NCI-H446 (cell line): ENCODE data around the gene MYO16.
A peak's percentile ranks its signal among the peaks of the same experiment; 100 is the strongest.

Source experiments
- DNase-seq, 2 experiments: peaks; one replicate each; lab custom pipeline; 2025; lab: John Stamatoyannopoulos, UW

MYO16 gene

DNA sequence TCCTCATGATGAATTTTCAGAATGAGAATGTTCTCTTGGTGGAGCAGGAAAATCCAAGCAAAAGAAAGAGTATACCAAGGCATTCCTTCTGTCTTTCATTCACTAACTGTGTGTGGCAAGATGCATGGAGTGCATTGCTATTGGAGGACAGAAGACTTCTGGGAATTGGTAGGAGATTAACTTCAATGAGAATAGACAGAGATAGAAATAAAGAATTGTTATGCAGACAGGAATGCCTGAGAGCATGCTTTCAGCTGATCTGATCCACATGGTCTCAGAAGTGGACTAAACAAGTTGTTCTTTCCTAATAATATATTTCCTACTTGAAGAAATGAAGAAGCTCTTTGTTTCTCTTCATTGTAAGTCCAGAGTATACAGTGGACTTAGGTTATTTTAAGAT, 303.6 kb downstream of the MYO16 start:
- DNase-seq, result no peak

DNA sequence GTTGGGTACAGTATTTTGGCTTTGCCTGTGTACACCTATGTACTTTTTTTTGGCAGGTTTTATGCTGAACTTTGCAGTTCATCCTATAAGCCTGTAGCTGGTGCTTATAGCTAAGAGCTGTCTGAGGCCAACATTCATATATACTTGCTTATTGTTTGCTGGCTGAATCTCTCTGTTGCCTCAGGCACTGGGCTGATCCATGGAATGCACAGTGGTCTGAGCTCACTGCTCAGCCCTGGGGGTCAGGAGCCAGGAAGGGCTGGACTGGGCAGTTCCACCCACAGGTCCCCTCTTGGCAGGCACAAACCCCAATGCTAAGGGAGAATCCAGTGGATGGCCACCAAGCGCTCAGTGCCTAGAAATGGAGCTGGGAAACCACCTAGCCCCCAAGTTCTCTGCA, 308.7 kb downstream of the MYO16 start:
- no peak for DNase-seq

DNA sequence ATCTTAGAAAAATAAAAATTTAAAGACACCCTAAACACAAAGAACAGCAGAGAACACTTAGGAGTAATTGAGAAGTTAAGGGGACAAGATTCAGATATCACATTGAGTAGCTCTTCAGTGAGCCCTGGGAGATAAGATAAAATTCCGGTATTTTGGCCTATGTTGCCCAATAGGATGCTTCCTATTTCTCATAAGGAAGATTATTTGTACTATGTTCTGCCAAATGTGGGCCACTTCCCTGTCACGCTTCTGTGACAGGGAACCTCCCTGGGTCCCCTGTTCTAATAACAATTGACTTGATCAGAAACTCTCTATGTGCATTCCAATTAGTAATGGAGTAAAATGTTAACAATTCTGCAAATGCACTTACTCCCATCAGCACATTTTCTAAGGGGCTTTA, 310.7 kb downstream of the MYO16 start:
- no peak for DNase-seq

DNA sequence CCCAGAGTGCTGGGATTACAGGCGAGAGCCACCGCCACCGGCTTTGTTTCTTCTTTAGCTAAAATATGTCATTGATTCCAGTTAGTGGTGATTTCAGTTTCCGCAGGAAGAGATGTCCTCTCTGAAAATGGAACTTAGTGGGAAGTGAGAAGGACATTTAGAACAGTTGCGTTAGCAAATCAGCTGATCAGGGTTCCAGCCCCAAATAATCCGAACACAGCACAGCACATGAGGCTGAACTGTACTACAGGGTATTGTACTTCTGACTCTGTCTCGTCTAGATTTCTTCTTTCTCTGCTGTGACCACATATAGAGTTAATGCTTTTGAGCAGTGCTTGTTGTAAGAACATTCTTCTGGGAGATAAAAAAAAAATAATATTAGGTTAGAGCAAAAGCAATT, 314.4 kb downstream of the MYO16 start:
- DNase-seq, result no peak

DNA sequence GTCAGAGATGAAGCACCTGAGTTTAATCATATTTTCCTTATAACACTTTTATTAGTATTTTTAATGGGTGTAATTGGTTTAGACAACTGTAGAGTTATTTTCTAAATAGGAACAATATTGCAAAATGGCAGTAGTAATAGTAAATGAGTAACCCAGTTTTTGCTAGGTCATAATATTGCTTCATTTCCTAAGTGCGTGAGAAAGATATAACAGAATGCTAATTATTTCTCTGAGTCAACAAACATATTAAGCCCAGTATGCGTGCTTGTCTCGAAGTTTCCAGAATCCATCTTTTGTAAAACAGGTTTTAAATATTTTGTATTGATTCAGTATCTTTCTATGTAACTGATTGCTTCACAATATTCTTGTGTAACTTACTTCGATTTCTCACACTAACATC, 315.3 kb downstream of the MYO16 start:
- DNase-seq, result no peak

DNA sequence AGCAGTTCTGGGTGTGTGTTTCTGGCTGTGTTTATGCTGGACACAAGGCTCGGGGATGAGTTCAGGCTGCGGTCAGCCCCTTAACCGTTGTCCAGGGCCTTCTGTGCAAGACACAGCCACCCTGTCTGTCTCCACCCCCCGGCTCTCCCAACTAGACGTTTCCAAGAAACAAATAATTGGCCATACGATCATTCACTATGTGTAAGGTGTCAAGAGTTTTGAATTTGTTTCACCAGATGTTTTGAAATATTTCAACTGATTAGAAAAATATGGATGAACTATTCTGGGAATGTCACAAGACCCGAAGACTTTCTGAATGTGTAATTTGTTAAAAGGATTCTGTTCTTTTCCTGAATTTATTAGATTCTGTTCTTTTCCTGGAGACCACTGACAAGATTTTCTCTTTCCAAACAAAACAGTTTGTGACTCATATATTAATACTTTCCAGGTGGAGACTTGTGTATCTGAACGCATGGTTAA, 318.2 kb downstream of the MYO16 start:
- DNase-seq, result no peak

DNA sequence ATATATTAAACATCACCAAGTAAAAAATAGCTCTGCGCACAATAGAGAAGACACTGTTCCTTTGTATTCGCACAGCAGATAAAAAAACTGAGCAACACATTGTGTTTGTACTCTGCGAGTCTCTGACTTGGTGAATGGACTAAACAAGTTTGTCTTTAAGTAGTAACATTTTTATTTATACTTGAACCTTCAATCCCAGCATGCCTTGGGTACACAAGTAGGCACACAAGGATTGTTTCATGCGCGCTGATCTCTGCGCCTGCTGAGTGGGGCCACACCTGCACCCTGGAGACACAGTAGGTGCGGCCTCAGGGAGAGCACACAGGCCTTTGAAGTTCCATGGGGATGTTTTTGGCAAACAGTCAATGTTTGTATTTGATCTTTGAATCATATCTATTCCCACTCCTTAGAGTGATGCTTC, 318.9 kb downstream of the MYO16 start:
- no peak for DNase-seq

DNA sequence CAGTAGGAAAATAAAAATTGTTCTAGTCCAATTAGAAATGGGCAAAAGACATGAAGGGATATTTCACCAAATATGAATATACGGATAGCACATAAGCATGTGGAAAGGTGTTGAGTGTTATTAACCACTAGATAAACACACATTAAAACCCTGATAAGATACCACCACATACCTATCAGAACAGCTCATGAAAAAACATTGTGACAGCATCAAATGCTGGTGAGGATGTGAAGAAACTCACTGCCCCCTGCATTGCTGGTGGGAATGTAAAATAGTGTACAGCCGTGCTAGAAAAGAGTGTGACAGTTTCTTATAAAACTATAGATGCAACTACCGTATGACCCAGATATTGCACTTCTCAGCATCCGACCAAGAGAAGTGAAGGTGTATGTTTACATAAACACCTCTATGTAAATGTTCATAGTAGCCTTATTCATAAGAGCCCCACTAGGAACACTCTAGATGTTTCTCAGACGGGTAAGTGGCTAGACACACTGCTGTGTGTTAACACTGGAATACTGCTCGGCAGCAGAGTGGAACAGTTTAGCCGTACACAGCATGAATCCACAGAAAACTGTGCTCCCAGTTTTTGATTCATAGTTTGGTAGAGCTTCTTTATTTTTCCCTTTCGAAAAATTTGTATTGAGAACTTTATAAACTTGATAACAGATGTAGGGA, 321.1 kb downstream of the MYO16 start:
- no peak for DNase-seq

DNA sequence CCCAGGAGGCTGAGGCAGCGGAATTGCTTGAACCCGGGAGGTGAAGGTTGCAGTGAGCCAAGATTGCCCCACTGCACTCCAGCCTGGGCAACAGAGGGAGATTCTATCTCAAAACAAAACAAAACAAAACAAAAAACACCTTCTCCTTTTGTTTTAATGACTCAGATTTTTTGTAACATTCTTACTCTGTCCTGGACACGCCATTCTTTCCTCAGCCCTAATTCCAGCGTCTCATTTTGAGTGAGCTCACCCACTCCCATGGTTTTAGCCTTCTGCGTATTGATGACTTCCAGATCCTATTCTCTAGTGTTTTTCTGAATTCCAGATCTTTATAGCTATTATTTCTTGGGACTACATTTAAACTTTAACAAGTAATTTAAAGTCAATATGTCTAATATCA, 326.3 kb downstream of the MYO16 start:
- no peak for DNase-seq

DNA sequence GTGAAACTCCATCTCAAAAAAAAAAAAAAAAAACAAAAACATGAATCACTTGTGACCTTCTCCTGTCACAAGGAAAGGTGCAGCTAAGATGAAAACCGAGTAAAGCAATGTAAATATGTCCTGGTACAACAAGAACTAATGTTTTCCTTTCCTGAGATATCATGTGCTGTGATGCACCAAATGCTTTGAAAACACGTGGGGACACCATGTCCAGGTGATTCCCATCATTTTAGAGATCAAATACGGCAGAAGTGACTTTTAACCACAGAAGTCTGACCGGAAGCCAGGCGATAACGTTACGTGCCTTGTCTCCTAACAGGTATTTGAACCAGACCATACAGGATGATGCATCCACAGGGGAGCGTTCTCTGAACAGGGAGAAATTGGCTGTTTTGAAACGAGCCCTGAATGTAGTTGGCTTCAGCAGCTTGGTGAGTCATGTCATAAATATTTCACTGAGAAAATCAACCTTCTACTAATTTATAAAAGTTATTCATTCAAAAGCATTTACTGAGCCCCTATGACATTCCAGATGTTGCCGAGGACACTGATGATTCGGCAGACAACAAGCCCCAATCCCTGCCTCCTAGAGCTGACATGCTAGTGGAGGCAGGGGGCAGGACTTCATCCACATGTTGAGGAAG, 328.1 kb downstream of the MYO16 start:
- DNase-seq, result no peak

DNA sequence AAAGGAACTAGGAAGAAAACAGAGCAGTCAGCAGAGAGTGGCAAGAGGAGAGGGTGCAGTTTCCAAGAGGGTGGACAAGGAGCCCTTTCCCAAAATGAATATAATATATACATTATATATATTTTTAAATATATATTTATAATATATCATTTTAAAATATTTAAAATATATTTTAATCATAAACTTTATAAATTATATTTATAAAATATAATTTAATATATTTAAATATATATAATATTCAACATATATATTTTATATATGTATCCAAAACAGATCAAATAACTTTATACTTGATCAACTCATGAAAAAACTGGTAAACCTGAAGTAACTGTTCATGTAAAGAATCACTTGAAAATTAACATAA, 328.6 kb downstream of the MYO16 start:
- no peak for DNase-seq

DNA sequence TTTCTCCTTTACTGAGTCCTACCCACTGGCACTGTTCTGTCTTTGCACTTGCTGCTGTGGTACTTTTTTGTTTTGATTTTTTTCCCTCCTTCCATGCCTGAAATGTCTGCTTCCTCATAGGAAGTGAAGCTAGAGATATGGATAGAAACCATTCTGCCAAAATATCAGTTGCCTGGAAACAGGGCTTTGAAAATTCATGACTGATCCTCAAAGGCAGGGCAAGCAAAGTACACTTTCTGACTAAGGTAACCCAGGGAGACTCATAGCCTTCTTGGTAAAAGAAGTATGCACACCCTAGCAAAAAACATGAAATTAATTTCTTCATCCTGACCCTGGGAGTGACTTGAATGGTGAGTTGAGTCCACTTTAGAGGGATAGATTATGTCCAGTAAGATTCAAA, 329.8 kb downstream of the MYO16 start:
- DNase-seq, result no peak

DNA sequence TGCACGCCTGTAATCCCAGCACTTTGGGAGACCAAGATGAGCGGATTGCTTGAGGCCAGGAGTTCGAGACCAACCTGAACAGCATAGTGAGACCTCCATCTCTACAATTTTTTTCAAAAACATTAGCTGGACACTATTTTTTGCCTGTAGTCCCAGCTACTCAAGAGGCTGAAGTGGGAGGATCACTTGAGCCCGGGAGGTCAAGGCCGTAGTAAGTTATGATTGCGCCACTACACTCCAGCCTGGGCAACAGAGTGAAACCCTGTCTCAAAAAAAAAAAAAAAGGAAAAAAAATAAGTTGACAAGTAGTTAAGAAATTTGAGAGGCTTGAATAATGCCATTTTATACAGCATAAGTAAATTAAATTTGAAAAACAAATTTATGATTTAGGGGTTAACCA, 330.6 kb downstream of the MYO16 start:
- no peak for DNase-seq

DNA sequence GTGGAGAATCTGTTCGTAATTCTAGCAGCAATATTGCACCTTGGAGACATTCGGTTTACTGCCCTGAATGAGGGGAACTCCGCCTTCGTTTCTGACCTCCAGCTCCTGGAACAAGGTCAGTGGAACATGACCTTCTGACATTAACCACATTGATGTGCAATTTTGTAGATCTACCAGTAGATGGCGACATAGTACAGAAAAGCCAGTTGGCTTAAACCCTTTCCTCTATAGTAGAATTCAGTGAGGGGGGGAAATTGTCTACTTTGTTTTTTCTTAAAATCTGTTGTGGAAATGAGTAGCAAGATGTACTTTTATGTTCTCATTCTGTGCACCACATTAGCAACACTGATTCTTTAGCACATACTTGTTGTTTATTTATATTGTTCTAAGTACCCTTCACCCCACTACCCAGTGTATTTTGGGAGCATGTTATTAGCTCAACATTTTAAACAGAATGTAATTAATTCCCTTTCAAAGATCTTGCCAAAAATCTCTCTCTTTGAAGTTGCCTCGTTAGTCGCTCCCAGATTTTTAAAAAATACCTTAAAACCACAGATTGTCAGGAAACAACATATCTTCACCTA, 332.2 kb downstream of the MYO16 start:
- DNase-seq, result peak in 1 of 2 experiments; percentile 3

DNA sequence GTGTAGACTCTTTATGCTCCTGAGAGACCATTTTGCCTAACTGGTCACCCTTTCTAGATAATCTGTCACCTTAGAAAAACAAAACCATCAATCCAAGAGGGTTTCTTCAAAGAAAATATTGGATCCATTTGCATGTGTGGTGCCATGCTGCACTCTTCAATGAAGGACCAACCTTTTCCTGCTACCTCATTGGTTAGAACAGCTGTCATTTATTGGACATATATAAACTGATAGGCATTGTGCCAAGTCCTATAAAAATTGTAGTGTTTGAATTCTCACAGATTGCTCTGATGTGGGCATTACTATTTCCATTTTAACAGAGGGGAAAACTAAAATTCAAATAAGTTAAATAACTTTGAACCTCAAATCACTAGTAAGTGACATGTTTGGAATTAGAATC, 333.2 kb downstream of the MYO16 start:
- no peak for DNase-seq

DNA sequence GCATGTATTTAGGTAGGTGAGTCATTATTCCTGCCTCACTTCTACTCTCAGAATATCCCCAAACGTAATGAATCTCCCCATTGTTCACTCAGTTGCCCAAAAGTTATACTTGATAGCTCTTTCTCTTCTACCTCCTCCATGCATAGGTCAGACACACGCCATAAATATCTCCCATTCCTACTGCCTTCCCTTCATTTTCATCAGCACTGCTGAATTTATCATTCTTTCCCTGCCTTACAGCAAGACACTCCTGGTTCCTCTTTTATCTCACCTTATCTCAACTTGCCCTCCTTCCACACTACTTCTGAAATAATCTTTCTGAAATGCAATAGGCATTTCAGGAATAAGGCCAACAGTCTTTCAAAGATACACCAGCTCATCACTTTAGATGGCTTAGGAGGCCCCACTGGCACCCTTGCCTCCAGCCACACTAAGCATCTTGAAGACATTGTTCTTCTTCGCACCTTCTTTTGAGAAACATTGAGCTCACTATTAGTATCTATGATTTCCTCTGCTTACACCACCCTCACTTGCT, 333.9 kb downstream of the MYO16 start:
- no peak for DNase-seq

DNA sequence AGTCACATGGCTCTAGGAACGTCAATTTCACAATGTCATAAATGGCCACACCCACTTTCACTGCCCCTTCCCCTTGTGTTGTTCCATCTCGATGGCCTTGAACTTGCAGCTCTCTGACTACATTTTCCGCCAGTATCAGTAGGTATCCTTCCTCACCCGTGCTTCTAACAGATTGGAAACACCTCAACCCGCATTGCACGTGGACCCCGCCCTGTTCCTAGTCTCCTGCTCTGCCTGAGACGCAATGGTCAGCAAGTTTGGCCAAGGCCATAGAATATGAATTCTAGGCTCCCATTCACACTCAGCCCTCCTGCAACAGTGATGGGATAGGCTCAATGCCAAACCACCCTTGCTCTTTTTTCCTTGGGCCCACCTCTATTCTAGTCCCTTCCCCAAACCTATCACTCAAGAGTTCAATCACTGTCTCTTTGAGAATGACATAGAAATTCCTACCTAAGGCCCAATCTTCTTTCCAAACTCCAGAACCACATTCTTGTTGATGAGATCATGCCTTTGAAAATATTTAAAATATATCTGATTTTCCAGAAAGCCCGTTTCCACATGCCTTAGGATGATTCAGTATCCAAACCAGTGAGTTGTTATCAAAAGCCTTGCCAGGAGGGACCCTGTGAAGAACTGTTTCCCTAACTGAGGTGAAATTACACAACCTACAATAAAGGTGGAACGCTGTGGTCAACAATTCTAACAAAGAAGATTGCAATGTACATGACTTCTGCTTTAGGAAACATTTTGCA, 334.6 kb downstream of the MYO16 start:
- DNase-seq, result no peak

DNA sequence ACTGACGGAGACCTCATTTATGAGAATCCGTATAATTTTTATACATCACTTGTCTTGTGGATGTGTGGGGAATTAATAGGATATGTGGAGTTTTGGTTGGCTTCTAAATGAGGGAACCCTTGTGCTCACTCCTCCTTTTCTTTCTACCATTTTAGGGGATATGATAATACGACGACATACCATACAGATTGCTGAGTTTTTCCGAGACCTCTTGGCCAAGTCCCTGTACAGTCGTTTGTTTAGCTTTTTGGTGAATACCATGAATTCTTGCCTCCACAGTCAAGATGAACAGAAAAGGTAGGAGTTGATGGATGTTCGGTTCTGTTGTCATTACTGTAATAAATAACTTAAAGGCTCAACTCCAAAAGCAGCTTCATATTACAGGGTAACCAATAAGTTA, 335.2 kb downstream of the MYO16 start:
- no peak for DNase-seq

DNA sequence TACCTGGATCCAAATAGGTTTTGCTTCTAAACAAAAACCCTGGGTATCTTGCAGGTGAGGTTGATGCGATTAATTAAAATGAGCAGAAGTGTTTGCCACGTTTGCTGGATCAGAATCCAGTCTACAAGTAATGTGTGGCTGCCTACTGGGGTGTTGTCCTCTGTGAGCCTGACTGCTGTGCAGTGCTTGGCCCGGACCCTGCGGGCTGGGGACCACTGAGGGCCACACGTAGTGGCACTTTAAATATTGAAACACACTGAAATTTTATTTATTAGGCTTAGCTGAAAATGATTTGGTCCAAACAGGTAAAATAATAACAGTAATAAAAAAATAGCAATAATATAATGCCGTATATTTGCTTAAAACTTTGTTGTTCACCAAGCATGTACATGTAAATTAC, 338.0 kb downstream of the MYO16 start:
- no peak for DNase-seq

DNA sequence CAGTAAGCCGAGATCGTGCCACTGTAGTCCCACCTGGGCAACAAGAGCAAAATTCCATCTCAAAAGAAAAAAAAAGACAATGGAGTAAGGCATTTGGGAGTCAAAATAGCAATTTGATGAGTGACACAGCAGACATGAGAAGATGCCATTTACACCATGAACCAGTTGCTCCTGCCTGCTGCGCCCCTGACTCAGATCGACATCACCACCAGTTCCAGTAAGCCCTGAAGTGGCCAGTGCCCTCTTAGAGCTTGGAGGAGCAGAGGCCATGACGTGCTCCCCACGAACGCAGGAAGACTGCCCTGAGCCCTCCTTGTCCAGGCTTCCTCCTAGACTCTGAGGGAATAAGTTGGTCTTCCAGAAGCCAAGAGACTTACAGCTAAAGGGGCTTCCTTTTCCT, 339.2 kb downstream of the MYO16 start:
- DNase-seq, result no peak

DNA sequence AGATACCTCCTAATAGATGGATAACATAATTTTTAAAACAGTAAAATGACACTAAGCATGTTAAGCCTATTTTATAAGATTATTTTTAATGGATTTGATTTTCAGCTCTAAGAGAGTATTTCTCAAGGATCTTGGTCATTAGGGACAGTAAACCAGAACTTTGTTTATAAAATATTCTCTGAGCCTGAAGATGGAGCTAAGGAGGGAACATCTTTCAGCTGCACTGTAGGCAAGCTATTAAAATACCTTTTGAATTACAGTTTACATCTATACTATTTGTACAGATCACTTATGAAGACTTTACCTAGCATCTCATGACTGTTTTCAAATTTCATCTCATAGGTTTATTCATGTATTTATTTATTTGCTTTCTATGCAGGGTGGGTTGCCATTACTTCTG, 345.3 kb downstream of the MYO16 start:
- no peak for DNase-seq

DNA sequence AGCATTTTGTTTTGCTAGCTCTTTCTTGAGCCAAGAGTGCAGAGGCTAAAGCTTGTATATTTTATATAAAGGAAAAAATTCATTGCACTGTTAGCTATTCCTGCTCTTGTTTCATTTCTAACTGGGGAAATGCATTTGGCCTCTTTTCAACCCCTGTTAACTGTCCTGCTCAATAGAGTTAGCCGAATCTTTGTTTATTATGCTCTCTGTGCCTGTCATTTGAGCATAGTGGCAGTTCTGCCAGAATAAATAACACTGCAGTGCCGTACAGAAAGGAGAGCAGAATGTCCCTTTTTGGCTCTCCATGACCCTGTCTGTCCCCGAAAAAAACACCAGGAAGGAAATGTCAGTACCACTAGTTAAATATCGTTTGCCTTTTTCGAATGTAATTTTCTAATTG, 350.8 kb downstream of the MYO16 start:
- no peak for DNase-seq

DNA sequence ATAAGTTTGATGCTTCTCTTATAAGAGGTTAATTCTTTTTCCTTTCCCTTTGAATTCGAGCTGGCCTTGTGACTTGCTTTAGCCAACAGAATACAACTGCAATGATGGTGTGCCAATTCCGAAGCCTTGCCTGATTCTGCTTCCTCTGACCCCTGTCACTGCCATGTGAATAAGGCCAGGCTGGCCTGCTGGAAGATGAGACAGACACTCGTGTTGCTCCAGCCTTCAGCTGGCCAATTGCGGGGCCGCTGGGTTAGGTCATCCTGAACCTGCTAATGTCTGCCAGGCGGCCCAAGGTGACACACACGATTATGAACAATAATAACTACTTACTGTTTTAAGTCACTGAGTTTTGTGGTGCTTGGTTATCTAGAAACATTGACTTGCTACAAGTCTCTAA, 352.0 kb downstream of the MYO16 start:
- DNase-seq, result no peak
